Measurements from ENCODE around the gene CSH1.

- TF ChIP-seq CTCF (IDR thresholded peaks at IDR 0.05) (no peak), POLR2A (IDR thresholded peaks at IDR 0.05; ENCODE audit: low read length) (no peak), FOSB (CRISPR knock-in tag; IDR thresholded peaks at IDR 0.05) (no peak), MAX (IDR thresholded peaks at IDR 0.05) (no peak)
Observed at GRCh38 chr17:63917646-63918045, 21.3 kb upstream of the CSH1 start.

All from A549 (cell line).